NCI-H510A treated with DMSO at 0.1 percent for 48 hours (cell line): ENCODE data around the gene OXGR1.
"Not testable (repeated sequence)": the region's sequence is repeated elsewhere in the genome, so short reads cannot be mapped to it uniquely, and the experiment has no call there.

Experiments used
- DNase-seq: peaks from one replicate; lab custom pipeline; 2025; lab: John Stamatoyannopoulos, UW

Gene OXGR1

DNA sequence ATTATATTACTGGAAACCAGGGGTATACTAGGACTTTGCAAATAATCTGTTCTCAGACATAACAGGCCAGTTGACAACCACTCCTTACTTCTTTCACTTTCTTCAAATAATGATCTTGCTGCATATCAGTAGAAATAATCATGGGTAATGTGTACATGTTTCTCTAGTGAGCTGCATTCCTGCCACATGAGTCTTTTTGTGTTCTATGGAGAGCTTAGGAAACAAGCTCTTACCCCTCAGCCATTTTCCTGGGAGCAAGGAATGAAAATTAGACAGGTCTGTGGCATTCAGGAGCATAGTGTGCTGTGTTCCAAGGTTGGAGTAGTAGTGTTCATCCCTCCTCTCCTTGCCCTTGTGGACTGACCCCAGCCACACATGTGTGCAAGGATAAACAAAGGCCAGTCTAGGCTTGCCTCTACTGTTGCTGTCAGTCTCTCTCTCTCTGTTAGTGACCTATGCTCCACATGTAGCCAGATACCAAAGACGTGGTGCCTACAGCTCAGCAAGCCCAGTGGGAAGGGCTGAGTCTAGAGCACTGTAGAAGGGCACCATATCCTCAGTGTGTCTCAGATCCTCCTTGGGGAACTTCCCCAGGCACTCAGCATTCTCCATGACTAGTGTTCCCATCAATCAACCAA lies 11.5 kb upstream of the OXGR1 start:
- no peak for DNase-seq

DNA sequence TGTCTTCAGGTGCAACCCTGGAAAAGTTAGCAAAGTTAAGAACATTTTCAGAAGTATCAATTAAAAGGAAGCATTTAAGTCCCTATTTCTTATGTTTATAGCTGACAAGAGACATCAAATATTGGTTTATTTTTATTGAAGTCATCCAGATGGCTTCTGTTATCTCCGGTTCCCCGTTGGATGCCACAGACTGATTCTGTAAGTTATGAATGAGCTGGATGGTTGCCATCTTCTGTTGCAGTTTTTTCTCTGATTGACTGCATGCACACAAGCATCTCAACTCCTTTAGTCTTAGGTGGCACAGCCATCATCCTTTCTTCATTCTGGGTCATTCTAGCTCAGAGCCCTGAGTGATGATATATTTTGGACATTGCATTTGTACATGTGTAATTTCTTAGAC lies 10.6 kb upstream of the OXGR1 start:
- no peak for DNase-seq

- no peak for DNase-seq
These were observed 10.0 kb upstream of the OXGR1 start for GRCh38 chr13:97004096-97004876.

DNA sequence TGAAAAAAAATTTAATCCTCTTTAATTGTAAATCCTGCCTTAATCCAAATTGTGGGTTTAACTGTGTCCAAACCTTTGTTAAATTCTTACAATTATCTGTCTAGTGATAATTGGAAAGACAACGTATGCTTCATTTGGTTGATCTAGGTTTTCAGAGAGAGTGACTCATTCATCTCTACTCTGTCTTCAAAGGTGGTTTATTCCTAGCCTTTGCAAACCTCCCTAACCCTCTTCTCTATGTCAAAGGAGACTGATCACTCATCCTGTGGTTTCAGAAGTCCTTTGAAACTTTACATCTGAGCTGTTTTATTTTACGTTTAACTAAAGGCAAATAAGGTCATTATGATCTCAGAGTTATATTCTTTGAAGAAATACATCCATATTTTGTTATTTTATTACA lies 8.8 kb upstream of the OXGR1 start:
- no peak for DNase-seq

DNA sequence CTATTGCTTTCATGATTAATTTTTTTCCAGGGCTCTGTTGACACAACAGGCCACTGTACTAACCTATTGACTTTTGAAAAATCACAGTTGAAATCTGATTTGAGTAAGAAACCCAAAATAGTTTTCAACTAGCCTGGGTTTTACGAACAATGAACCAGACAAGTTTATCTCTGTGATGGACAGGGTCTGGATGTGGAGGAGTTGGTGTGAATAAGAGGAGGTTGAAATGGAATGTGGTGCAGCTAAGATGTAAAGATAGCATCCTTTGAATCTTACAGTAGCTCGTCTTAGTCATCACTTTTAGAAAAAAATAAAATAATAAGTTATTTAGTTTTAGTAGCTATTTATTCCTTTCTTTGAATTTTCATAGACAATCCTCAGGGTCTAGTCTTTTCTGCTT lies 8.3 kb upstream of the OXGR1 start:
- DNase-seq = no peak

DNA sequence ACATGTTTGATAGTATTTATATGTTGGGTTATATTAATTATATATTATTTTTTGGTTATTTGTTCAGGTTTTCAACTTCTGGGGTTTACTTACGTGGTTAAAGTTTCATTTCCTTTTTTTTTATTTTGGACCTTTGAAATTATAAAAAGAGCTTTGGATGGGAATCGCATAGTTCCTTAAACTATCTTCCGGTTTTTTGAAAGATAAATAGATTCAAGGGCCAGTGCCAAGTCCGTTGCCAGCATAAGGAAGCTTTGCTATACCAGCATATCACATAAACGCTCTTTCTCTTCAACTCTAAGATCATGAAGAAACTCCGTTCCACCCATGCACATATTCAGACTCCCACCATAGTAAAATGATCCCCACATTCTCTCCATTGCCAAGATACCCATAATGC lies 7.4 kb upstream of the OXGR1 start:
- DNase-seq = no peak

DNA sequence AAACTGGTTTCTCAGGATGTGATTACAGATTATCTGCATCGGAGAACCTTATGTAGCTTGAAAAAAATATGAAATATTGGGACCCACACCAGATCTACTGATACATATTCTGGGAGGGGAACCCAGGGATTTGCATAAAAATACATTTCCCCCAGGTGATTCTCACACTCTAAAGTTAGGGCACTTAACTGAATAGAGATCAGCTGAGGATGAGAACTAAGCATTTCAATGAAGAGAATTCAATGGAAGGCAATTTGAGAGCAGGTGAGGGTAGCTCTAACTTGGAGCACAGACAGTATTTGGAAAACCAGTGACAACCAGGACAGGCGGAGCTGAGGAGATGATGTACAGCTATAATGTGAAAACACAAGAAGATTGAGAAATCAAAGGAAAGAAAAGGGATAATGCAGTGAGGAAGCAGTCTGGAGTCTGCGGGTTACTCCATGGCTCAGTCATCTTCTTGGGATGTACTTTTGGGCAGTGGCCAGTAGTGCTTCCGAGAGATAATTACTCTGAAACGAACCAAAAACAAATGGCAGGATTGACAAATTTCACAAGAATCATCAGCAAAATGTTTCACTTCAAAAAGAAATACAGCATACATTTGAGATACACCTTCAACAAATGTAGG lies 6.1 kb upstream of the OXGR1 start:
- no peak for DNase-seq

- DNase-seq = no peak
These were observed 4.8 kb upstream of the OXGR1 start for GRCh38 chr13:96999091-96999490.

DNA sequence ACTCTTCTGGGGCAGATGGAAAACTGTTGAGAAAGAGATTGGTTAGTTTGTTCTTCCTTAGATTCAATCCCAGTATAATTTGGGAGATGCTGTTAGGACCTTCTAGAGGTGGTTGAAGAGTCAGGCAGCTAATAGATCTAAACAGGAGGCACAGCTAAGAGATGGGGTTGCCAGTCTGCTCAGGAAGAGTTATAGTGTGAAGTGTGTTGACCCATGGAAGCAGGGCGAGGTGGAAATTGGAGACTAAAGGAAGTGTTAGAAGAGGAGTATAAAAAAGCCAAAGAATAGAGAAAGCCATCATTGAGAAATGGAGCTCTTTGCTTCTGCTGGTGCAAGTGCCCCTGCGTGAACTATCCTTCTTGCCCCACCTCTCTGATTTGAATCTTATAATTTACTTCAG lies 3.8 kb upstream of the OXGR1 start:
- no peak for DNase-seq

DNA sequence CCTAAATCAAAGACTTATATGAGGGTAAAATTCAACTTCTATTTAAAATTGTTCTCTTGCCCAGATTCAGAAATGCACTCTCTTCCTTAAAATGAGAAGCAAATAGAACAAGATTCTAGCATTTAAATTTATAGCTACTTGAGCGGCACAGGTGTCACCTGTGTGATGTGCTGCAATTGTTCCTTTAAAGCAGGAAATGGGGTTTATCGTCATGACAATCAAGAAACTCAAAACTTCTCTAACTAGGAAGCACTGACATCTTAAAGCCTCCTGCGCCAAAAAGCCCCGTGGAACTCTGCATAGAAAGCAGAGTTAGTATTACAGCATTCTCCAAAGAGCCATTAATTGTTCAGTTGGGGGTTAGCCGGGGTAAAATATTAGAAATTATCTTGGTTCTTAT lies 2.6 kb upstream of the OXGR1 start:
- no peak for DNase-seq

GRCh38 chr13:96996107-96996506 lies 1.8 kb upstream of the OXGR1 start:
- no peak for DNase-seq

DNA sequence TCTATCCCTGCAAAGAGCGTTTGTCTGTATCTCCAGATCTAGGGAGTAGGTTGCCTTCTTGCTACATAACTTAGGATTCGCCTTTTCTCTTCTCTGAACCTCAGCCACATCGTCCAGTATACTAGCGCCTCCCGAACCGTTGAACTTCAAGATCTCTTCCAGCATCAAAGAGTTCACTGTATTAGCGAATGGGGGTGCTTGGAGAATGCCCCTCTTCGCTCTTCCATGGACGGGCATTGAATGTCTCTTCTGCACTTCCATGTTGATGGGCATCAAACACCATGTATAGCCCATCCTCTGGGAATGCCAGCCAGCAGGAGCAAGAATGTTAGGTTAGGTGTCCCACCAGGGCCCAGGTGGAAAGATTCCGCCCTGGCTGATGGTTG lies 575 bp upstream of the OXGR1 start:
- DNase-seq = no peak

DNA sequence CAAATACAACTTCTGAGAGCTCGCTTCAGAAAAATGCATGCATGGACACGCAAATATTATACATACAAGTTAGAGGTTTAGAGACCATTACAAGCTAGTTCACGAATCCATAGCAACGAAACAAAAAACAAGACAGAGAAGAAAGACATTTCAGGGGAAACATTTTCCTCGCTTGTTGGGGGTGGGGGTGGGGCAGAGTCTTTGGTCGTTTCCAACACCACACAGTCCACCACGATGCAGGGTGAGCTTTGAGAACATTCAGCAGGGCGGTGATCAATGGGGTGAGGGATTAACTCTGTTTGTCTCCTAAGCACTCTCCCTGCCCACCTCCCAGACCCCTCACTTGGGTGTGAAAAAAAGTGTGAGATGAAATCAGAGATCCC lies 651 bp downstream of the OXGR1 start:
- DNase-seq = no peak

GRCh38 chr13:96992633-96993032 lies 1.6 kb downstream of the OXGR1 start:
- no peak for DNase-seq

- DNase-seq = no peak
These were observed 3.2 kb downstream of the OXGR1 start for GRCh38 chr13:96991072-96991471.

DNA sequence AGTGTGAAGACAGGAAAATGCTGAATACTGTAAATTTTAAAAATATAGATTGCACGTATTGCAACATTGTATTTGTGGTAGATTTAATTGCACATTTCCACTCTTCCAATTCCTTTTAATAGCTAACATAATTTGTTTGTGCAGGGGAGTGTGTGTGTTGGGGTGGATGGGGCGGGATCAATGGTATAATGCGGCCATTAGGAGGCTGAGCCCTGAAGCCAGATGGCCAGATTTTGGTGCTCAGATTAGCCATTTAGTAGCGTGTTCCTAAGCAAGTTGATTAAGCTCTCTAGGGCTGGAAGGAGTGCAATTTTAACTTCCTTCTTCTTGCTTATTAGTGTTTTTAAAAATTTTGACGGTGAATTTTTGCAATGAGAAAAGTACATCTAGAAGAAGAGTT lies 5.8 kb downstream of the OXGR1 start:
- no peak for DNase-seq

- peak; percentile 95 for DNase-seq
These were observed 10.2 kb downstream of the OXGR1 start for GRCh38 chr13:96984051-96984508.

DNA sequence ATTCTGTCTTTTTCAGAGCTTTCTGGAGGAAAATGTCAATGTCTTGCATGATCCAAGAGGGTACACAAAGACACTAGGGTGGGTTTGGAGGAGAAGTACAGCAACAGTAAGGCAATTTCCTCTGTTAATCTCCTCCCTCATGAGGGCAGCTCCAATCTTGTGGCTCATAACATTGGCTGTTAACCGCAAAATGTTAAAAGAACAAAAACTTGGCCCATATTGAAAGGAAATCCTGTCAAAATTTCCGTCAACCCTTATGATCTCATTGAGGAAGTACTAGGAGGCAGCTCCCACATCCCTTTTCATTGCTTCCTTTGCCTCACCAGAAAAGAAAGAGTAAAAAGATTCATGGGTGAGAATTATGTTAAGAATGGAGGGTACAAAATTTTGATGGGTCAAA lies 11.6 kb downstream of the OXGR1 start:
- no peak for DNase-seq

DNA sequence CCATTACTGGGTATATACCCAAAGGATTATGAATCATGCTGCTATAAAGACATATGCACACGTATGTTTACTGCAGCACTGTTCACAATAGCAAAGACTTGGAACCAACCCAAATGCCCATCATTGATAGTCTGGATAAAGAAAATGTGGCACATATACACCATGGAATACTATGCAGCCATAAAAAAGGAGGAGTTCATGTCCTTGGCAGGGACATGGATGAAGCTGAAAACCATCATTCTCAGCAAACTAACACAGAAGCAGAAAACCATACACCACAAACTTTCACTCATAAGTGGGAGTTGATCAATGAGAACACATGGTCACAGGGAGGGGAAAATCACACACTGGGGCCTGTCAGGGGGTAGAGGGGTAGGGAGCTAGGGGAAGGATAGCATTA lies 14.4 kb downstream of the OXGR1 start:
- DNase-seq = not testable (repeated sequence)

DNA sequence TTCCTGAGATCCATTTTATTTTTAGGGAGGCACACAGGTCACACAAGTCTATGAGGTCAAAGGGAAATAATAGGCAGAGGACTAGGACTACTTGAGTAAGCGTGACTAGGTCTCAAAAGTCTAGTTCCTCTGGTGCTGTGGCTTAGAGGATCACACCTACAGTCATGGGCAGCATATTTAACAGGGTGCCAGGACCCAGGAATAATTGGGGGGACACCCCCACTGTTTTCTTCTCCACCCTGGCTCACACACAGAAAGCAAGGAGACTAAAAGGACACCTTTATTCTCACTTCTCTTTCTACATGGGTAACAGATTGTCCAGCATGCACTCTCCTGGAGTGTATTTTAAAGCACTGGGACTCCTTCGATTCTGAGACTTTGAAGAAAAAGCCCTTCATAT lies 26.2 kb downstream of the OXGR1 start:
- DNase-seq = no peak

GRCh38 chr13:96967248-96967745 lies 27.0 kb downstream of the OXGR1 start:
- DNase-seq = no peak

- no peak for DNase-seq
These were observed 27.7 kb downstream of the OXGR1 start for GRCh38 chr13:96966415-96967102.
